Heart left ventricle (tissue), 13 donors: ENCODE measurements around the gene FAM131C.

Experiments
- POLR2A ChIP-seq, 2 donors: fragments of 450-650 bp; IDR thresholded peaks; one replicate each; pipeline ENCODE4 v1.6.1; 2017; ENCODE audit warnings: antibody characterized with exemption in 2 of 2, mild to moderate bottlenecking in 2 of 2, moderate library complexity in 2 of 2
- TF ChIP-seq, protein P1 (sequence below), 12 donors: fragments of 200-600 bp; sonication (generic) in 4 of 12; IDR thresholded peaks; one replicate each; pipeline versions ENCODE4 v1.5.0 to v1.8.0; 2018 to 2022; ENCODE audit warnings: antibody characterized with exemption in 12 of 12, mild to moderate bottlenecking in 5 of 12
- donor health status: ischemic (EF 13 %, LVEDD 7.1; RV severe dilation, severe dysfunction).
- donor health status: DM: no; HTN: yes; CAD: no.
- donor health status: DM: no; HTN: no; CAD: no.
- donor health status: ischemic (EF 25% LVEDD 6.9; RV normal size, moderate dysfunction).
- donor health status: ischemic (EF 25% LVEDD 5.7; RV mildly dilated, moderate dysfunction).
- donor health status: ischemic (EF 35%, LVEDD 5.7; RV mildly dilated, moderate dysfunction).
- donor health status: nonischemic (EF 11% LVEDD 7.7; RV severe dilation, severe dysfunction).
- donor health status: DM: yes; HTN: yes; CAD: no.
- donor health status: PGD.
- donor health status: ischemic (EF 29% LVEDD 5.4; RV normal size, mild dysfunction).
- donor health status: nonischemic (EF 23%, LVEDD 6.1; RV moderate dilation, normal function).

DNA sequence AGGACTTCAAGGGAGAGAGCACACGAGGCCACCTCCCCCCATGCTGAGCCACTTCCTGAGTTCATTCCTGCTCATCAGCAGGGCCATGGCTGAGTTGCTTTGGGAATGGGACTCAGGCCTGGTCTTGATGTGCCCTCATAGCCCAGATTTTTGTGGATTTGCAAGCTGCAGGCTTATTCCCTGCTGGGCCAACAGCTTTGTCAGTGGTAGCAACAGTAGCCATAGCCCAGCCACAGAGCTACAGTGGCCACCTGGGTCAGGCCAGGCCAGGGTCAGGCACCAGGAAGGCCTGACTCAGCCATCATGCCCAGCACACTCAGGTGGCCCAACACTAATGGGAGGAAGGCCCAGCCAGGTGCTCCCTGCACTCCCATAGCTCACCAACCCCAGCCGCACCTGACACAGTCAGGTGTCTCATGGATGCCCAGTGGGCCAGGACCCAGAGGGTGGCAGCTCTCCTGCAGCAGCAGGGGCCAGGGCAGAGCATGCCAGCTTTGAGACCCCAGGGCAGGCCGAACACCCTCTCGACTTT is 49.0 kb upstream of the FAM131C start:
- TF ChIP-seq, protein P1, sequence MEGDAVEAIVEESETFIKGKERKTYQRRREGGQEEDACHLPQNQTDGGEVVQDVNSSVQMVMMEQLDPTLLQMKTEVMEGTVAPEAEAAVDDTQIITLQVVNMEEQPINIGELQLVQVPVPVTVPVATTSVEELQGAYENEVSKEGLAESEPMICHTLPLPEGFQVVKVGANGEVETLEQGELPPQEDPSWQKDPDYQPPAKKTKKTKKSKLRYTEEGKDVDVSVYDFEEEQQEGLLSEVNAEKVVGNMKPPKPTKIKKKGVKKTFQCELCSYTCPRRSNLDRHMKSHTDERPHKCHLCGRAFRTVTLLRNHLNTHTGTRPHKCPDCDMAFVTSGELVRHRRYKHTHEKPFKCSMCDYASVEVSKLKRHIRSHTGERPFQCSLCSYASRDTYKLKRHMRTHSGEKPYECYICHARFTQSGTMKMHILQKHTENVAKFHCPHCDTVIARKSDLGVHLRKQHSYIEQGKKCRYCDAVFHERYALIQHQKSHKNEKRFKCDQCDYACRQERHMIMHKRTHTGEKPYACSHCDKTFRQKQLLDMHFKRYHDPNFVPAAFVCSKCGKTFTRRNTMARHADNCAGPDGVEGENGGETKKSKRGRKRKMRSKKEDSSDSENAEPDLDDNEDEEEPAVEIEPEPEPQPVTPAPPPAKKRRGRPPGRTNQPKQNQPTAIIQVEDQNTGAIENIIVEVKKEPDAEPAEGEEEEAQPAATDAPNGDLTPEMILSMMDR (IDR thresholded peaks at IDR 0.05), result no peak
- TF ChIP-seq POLR2A (IDR thresholded peaks at IDR 0.05), result no peak
